GM19023 (cell line): ENCODE measurements around the gene RSAD2.

ENCODE experiments used
- ATAC-seq: cut with Tn5 transposase; IDR thresholded peaks from one replicate; pipeline ENCODE4 v1.9.1; 2021; ENCODE audit warnings: mild to moderate bottlenecking, moderate library complexity; ENCODE audit not compliant: unreplicated experiment

Gene RSAD2

DNA sequence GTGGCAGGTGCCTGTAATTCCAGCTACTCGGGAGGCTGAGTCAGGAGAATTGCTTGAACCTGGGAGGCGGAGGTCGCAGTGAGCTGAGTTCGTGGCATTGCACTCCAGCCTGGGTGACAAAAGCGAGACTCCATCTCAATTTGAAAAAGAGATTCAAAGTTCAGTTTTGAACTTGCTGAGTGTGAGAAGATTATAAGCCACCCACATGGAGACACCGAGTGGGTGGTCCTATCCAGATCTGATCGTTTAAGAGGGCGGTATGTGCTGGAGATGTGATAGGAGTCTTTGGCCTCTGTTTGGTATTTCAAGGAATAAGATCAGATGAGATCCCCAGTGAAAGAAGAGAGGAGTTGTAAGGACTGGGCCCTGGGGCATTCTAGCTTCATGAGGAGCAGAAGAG, 65.3 kb downstream of the RSAD2 start:
- no peak for ATAC-seq

DNA sequence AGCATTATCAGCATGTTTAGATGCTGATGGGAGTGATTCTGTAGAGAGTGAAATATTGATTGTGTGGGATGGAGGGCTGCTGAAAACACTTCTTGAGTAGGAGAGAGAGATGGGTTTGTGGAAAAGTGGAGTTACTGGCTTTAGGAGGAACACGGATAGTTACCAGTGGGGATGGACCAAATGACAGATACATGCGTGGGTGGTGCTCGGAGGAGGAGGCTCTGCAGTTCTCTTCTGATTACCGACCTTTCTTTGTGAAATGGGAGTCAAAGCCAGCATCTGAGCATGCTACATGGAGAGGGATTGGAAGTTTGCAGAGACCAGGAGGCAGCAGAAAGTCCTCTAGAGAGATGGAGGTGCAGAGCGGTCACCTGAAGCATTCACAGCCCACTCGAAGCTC, 65.9 kb downstream of the RSAD2 start:
- no peak for ATAC-seq

DNA sequence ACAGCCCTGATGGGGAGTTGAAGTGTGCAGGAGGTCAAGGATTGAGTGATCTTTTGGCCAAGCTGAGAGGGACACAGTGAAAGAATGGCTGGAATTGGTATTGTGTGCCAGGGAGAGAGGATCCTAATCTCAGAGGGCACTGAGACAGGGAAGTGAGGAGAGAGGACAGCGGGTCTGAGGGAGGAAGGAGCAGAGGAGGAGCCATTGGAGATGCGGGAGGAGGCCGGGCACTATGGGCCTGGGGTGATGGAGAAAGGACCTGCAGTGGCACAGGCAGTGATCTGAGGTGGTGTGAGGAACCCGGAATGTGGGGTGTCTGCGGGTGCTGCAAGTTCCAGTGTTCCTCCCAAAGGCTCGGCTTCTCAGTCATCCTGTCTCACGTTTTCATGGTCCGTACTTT, 66.4 kb downstream of the RSAD2 start:
- no peak for ATAC-seq

DNA sequence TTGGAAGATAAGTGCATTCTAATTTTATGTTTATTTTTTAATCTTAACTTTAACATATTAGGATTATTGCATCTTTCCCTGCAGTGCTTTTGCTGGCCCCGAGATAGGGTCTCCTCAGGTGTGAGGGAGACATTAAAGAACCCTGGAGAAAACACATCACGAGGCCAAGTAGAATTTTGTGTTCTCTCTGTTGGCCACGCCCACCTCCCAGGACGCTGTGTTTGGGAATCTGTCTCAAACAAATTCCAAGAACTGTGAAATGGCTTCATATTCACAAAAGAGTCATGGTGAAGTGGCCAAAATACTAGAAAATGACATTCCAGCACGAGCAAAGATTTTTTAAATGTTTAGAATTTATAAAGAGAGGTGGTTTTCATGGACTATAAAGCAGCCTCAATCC, 67.0 kb downstream of the RSAD2 start:
- no peak for ATAC-seq

DNA sequence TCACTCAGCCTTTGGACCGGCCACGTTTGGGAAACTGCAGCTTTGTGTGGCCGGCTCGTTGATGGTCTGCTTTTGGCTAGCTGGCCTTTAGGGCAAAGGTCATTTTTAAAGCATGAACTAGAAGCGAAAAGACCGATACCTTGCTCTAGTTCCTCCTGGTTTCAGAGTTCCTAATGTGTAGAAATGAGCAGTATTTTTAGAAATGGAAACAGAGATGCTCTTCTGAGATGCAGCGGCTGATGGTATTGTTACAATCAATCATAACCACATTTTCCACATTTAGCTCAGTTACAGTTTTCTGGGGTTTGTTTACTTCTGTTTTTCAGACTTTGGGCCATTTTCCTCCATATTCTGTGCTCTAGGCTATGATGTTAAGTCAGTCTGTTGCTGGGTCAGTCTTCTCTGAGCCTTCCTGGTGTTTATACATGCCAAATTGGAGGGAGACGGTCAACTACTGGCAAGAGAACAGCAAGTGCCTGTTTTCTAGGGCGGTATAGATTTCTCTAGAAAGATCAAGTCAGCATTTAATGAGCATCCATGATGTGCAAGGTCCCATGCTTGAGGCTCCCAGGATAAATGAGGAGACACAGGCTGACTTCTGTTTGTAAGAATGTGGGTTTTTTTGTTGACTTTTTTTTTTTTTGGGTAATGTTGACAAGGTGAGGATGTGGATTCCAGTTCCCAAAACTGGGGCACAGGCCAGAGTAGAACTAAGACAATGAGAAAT, 67.7 kb downstream of the RSAD2 start:
- ATAC-seq, result peak; percentile 77

DNA sequence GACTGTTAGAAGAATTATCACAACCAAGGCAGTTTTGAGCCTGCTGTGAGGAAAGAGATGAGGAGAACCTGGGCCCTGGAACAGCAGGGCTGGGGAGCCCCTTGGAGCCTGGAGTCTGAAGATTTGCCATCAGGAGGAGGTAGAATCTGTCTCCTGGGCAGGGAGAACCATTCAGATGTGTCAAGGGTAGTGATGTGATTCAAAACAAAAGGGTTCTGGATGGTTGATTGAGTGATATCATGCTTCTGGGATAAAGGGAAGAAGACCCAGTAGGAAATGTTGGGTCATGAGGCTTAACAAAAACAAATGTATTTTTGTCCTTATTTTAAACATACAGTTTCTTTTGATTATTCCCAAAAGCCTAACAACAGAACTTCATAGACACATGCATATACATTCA, 68.2 kb downstream of the RSAD2 start:
- ATAC-seq, result peak; percentile 1

DNA sequence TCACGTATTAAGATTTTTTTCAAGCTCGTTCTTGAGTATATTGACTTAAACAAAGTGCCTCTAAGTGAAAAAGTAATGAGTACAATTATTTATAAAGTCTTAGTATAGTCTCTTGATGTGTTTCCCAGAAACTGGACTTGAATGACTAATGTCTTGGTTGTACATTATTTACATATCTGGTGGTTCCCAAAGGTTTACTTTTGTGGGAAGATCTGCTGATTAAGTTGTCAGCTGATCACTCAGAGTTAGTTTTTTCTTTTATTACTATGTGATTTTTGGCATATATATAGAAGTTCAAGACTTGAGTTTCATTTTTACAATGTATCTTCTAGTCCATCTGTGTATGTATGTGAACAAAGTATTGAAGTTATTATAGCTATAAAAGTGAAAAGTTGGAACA, 69.1 kb downstream of the RSAD2 start:
- ATAC-seq, result no peak
